Renal pelvis (tissue), 4 donors: Measurements from ENCODE around the gene GRM8. TPM values are rescaled to one million over a fixed set of nuclear protein-coding genes. Genes with fewer than 3 reads are reported as not detected.

ENCODE experiments used
- DNase-seq: peaks from one replicate; pipeline ENCODE4 v3.0.0-alpha.2; 2013
- polyA plus RNA-seq, 3 donors: library from polyadenylated mRNA; unstranded; fragments of 120-200 nt; gene quantifications; one replicate each; pipeline ENCODE4 v1.2.1, GENCODE V29; 2013; ENCODE audit not compliant: insufficient read length in 3 of 3

The GRM8 gene
- polyA plus RNA-seq, 3 donors: 8.3 to 9.5 (median 9.1) TPM

DNA sequence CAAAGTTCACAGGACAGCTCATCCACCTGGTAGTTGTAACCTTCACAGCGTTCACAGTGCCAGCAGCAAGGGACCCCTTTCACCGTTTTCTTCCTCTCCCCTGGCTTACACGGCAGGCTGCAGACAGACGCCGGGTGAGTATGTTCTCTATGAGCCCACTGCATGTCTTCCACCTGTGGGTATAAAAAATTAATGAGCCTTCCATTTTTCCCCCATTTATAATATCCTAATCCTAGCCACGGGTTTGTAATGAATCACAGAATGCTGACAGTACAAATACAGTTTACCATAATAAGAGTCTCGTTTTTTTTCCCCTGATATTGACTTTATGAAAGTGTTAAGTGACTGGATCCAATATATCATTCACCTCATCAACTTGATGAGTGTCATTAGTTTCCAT, 719.0 kb downstream of the GRM8 start:
- DNase-seq: no peak

DNA sequence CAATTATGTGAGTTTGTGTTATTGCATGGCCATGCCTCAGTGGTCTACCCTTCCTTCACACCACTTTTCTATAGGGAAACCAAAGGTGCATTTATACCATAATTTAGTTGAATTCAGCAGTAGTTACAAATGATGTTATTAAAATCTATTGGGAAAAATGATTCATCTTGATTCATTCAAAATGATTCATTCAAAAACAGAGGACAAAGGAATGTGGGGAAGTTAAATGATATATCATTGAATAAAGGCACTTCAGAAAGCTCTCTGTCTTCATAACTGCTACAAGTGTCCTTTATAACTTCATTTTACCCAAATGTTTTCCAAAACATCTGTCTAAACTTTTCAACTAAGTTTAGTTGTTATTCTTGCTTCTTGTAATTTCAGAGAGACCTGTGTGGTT, 722.9 kb downstream of the GRM8 start:
- no peak for DNase-seq

DNA sequence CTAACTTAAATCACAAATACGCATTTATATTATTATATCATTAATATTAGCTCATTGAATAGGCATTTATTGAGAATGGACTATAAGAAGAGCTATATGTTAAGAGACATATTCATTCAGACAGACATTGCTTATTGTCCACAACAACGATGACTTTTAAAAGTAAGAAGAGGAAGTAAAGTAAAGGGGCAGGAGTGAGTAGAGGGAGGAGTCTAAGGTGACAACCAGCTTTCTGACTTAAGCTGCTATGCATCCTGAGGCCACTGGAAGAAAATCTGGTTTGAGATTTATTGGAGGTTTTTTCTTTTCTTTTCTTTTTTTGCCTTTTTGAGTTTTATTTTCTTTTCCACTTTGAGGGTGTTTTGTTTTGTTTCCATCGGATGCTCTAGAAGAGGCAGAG, 723.5 kb downstream of the GRM8 start:
- DNase-seq: no peak

DNA sequence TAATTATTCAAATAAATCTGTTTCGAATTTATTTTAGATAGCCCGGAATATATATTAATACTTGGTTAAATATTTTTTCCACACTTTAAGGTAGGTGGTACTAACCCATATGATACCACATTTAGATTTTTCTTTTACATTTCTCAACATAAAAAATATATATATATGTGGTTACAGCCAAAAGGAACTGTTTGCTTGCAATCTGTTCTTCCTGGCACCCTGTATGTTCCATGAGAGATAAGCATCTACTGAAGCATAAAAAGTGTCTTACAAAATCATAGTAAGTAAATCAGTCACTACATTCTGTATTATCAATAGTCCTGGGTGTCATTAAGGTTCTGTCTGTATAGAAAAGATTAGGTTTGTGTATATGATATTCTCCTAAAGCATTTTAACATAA, 726.8 kb downstream of the GRM8 start:
- no peak for DNase-seq

DNA sequence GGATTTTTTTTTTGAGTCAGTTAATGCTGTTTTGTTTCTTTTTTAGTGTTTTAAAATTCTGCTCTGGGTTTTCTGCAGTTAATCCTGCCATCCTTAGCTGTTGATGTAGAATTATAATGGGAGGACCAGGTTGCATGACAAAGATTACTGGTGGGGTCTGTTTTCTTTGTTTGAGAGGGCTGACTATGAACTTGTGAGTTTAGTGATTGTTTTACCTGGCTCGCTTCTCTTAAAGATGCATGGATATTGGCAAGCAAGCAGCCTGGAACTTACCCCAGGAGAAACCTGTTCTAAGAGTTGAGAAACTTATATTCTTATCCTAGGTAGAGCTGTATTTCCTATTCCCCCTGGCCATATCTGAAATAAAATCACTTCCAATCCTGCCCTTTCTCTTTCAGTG, 727.8 kb downstream of the GRM8 start:
- no peak for DNase-seq

DNA sequence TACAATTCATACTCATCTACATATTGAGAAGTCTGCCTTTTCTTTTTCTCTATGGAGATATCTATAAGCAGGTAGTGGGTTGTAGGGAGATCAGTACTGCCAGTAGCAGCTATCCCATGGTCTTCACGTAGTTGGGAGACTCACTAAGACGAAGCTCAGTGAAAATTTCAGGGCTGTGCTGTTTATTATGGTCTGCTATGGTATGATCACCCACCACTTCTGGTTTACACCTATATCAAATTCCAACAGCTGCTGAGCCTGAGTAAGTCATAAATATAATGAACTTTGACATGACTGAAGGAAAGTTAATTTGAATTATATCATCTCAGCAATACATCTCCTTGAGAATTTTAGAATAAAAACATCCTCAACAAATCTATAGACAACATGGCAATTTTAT, 741.7 kb downstream of the GRM8 start:
- no peak for DNase-seq

DNA sequence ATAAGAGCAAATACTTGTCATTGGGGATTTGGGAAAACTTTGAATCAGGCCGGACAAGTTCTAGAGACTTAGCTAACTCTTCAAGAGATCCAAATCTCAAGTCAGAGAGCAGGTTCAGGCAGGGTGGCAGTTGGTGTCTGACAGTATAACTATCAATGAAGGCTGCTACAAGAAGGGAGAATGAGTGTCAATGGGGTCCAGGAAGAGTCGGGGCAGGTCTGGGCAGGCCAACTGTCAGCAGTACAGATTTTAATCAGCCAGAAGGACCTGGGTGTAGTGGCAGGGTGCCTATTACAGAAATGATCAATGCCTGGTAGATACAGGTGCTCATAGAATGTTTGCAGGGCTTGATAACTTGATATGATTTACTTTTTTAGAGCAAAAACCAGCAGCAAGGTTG, 751.1 kb downstream of the GRM8 start:
- no peak for DNase-seq

DNA sequence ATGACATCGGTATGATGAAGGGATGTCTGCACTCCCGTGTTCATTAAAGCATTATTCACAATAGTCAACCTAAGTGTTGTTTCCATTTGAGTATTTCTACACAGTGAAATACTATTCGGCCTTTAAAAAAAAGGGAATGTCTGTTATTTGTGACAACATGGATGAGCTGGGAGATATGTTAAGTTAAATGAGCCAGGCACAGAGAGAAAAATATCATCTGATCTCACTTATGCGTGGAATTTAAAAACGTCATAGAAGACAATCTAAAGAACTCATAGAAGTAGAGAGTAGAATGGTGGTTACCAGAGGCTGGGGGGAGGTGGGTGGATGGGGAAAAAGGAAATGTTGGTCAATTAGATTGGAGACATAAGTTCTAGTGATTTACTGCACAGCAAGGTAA, 753.3 kb downstream of the GRM8 start:
- no peak for DNase-seq

DNA sequence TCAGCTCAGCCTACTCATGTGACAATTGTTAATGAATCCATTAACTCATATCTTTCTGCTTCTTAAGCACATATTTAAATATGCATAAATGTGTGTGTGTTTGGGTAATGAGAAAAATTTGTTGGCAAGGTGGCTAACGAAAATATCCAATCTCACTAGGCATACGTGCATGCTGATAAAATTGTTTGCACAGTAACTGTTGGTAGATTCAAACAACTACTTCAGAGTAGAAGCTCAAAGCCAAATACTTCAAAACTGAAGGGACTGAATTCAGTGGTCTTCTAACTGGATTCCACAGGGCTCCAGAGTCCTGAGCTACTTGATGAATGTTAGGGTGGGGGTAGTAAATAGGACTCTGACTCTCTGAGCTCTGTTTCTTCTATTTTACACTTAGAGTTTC, 757.0 kb downstream of the GRM8 start:
- no peak for DNase-seq

DNA sequence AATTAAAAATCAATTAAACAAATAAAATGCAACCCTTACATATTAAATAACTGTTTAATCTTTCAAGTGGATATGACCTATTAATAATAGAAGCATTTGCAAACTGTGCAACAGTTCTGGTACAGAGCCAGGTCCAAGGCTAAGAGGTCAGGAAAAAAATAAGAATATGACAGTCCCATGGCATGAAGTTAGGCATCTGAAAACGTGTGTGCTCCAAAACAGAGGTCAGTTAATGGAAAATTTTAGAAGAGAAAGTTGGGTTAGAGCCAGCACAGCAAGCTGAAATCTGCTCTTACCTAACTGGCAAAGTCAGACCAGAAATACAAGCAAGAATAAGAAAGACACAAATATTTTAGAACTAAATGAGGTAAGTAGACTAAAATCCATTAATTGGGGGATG, 757.7 kb downstream of the GRM8 start:
- no peak for DNase-seq

DNA sequence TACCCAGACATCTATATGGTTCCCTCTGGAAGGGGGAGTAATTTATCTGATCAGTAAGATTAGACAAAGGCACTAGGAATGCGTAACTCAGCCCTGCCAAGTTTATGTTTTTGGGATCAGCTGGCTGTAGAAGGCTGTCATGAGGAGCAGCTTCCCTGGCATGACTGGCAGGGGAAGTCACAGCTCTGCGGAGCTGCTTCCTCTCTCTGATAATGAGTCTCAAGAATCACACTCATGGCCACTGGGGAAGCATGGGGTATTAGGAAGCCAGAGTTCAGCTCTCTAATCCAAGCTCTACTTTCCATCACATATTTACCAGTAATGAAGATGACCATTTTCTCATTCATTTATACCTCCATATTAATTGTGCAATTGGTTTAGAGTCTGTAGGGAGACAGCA, 758.9 kb downstream of the GRM8 start:
- no peak for DNase-seq

DNA sequence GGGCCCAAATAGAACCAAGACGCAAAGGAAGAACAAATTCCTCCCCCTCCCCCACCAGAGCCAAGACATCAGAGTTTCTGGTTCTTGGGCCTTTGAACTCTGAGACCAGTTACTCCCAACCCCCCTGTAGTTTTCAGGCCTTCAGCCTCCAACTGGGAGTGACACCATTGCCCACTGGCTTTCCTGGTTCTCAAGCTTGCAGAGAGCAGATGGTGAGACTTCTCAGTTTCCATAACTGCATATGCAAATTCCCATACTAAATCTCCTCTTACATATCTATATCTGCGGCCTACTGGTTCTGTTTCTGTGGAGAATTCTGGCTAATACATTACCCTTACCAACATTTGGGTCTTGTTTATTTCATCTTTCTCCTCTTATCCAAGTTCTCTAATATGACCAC, 762.9 kb downstream of the GRM8 start:
- no peak for DNase-seq

DNA sequence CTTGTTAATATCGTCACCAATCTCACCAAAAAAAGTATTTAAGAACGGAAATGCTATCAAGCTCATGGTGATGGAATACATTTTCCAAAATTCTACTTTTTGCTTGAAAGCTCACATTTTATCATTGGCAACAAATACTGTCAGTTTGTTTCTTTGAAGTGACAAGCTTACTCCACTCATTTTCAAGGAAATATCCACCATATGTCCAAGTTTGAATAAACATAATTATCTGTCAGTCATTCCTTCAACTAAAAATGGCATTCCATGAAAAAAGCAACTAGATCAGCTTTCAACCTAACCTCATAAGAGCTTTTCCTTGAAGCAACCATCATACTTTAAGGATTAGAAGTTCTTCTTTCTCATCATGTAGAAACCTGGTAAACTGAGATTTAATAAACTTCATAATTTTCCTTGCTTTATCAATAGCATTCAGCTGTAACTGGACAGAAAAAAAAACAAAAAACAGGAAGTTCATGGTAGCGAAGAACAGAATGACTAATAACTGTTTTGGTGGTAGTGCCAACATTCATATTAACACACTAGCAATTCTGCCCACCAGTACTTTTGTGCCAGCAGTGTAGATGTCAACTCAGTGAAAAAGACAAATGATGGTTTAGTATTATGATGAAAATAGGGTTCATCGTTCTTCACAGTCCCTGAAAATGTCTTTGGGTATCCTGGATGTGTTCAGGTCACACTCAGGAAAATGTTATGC, 764.9 kb downstream of the GRM8 start:
- DNase-seq: no peak

DNA sequence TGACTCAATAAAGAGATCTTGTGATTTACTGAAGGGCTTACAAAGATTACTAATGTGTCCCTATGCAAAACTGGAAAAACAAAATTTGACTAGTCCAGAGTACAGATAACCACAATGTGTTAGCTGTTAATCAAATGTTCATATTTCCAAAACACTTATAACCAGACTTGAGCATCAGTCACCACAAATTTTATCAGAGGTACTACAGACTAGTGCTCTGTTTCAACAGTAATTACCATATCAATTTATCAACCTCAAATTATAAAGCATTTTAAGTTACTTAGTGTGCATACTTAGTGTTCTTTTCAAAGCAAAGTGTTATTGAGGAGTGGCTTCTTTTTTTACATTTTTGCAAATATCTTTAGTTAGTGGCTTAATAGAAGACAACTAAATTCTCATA, 765.9 kb downstream of the GRM8 start:
- DNase-seq: no peak

DNA sequence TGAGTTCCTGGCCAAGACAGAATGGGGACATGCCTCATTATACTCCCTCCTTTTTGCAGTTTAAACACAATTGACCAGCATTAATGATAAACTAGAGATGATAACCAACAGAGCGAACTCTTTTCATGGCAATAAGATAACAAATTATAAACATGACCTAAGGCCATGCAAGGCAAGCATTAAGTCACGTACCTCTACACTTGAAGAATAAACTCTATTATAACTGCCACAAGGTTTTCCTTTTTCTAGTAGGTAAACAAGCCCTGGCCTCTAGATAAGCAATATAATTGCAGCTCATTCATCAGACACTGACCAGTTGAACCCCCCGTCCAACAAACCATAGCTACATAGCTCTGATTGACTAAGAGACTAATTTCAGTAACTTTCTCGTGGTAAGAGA, 767.0 kb downstream of the GRM8 start:
- no peak for DNase-seq

DNA sequence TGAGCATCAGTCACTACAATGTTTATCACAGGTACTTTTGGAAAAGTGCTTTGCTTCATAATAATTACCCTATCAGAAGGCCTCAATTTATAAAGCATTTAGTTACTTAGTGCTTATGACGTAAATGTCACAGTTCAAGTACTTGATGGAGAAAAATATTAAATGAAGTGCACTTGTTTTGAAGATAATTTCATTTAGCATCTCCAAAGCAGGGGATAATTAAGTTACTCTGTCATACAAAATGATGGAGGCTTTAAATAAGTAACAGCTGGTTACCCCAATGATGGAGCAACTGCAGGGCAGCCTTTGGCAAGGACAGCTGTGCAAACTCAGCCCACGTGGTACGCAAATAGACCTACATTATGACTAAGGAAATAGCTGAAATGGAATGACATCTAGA, 768.8 kb downstream of the GRM8 start:
- no peak for DNase-seq

DNA sequence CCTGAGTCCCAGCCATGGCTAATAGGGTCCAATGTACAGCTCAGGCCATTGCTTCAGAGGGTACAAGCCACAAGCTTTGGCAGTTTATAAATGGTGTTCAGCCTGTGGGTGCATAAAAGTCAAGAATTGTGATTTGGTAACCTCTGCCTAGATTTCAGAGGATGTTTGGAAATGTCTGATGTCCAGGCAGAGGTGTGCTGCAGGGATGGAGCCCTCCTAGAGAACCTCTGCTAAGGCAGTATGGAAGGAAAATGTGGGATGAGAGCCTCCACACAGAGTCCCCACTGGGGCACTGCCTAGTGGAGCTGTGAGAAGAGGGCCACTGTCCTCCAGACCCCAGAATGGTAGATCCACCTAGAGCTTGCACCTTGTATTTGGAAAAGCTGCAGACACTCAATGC, 779.9 kb downstream of the GRM8 start:
- DNase-seq: no peak

DNA sequence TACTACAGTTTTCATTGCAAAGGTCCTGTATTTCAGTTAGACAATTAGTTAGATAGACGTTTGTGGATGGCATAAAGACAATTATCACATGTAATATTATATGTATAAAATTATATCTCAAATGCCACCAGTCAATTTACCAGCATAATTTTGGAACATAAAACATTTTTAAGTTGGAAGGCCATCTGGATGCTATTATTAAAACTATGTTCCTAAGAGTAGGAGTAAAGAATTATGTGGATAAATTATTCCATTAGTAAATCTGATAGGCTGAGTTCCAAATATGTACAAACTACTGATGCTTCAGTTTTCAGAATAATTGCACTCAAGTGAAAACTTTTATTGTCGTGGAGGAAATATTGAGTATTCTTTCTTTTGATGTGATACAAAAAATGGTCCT, 790.3 kb downstream of the GRM8 start:
- DNase-seq: no peak

DNA sequence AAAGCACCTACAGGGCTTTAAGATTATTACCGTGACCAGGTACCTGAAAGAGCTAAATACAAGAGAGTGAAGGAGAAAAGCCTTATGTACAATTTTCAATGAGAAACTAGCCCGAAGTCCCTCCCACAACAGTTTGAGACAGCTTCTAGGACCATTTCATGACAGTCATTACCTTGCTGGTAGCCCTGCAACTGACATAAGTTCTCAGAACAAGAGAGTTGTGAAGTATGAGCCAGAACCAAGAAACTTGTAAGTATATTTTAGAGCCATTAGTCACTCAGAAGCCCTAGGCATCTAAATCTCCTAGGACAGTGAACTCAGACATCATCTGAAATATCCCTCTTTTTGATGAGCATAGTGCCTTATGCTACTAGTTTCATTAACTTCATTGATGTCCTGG, 792.1 kb downstream of the GRM8 start:
- DNase-seq: no peak

DNA sequence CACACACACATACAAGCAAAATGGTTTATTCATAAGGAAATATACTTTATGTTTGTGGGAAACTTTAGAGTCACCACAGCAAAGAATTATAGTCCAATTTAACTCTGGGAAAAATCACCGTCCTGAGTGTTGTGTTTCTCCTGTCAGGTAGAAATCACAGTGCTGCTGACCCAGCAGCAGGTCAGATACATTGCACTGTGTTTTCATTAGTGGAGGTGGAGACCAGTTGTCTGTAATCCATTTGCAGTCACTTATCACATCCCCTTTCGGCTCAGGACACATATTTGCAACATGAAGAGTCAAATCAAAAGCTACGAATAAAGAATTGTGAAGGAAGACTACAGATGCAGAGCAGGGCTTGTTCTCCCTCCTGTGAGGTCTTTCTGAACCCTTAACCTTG, 799.6 kb downstream of the GRM8 start:
- no peak for DNase-seq

DNA sequence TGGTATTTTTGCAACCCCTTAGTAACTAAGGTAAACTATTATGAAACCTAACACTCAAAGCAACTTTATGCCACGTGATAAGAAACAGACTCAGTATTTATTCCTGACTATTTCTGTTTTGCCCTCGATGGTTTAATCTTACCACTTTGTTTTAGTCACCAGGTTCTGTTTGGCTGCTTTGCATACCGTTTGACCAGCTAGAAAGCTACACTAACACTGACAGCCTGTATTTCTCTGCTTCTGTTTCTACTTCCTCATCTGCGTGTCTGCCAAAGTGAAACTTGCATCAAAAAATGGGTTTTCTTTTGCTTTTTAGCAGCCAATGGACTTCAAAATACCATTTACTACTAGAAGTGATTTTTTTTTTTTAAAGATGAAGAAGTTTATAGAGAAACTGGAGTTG, 802.5 kb downstream of the GRM8 start:
- no peak for DNase-seq

DNA sequence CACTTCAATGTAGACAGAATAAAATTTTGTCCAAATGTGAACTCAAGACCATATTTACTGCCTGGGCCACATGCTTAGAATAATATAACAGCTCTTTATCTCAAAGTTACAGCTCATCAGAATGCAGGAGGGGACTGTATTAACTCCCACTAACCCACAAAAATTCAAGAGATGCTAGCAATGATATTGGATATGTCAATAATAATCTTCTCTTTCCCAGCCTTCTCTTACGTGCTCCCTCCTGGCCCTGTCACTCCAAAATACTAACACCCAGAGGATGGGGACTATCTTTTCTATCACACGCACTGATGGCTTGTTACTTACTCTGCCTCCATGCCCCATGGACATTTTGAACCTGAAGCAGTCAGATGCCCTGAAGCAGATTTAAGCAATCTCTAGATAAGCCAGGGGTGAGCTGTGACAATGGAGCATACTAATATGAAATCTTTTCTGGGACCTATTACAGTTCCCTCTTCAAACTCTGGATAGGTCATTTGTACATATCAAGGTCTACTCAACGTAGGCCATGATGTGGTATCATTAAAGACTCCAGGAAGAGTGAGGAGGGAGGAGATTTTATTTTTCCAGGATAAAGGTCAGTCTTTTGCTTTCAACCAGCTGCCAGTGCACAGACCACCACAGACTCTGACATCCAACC, 803.0 kb downstream of the GRM8 start:
- DNase-seq: no peak

DNA sequence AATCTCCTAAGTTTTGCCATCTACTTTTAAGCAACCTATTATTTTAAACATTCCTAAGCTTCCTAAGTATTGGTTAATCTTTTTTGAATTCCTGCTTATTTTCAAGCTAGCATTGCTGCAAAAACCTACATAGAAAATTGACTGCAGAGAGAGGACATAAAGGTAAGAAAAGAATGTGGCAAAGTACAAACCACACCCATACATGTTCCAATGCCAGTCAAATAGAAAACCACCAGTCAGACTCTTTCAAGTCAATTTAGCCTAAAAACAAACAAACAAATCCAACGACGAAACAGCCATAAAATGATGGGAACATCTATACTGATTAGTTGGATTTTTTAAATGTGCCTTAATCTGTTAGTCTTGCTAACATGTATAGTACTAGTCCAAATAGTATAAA, 804.8 kb downstream of the GRM8 start:
- no peak for DNase-seq

DNA sequence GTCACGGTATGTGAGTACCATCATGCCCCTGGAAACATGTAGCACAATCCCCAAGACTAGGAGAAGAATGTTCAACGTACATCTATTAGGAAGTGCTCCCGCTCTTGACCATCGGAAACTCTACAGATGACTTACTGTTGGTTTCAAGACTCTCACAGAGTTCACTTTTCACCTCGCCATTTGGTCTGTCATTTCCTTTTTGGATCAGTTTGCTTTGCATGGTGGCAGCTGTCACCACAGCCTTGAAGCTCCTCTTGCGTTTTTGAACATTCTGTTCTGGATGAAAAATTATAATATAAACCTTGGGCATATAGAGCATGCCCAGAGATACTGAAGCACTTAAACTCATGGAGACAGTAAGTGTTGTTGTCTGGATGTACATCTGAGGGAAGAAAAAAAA, 806.8 kb downstream of the GRM8 start:
- no peak for DNase-seq
